H1 (cell line): ENCODE measurements around the gene DPP8. TPM values are rescaled to one million over a fixed set of nuclear protein-coding genes. Genes with fewer than 3 reads are reported as not detected.

Source experiments
- BRCA1 ChIP-seq: IDR thresholded peaks from 2 replicates; pipeline ENCODE4 v1.6.1; 2012; ENCODE audit warnings: low read depth, low read length, improper control_type of control experiment
- SP2 ChIP-seq: IDR thresholded peaks from 2 replicates; pipeline ENCODE4 v1.6.1; 2012; ENCODE audit warnings: mild to moderate bottlenecking, low read length, inconsistent platforms
- TEAD4 ChIP-seq: IDR thresholded peaks from 2 replicates; pipeline ENCODE4 v1.6.1; 2012; ENCODE audit warnings: low read depth, low read length, inconsistent platforms, mixed read lengths
- polyA plus RNA-seq, 7 experiments: library from polyadenylated mRNA; depleted of rRNA in 3 of 7; stranded (reverse) in 5 of 7; unstranded in 2 of 7; fragments of >200 nt in 5 of 7; fragments of 200-250 nt in 2 of 7; gene quantifications; 1 replicate in 5 of 7; 2 replicates in 1 of 7; 4 replicates in 1 of 7; pipeline versions ENCODE4 v1.2.1 to v1.2.3, GENCODE V29; 2011 to 2013; ENCODE audit warnings: missing spikeins in 2 of 7, mixed read lengths in 2 of 7
- total RNA-seq: library from RNA; stranded (reverse); fragmentation: NEBNext Ultra II Directional; extraction: Animal tissue kit (Norgen Biotek cat#: 25700); gene quantifications from 2 replicates; pipeline ENCODE4 v1.2.1, GENCODE V29; 2021
- TF ChIP-seq, protein P1 (sequence below): fragments of 300-600 bp; sonication (generic); IDR thresholded peaks from 2 replicates; pipeline ENCODE4 v1.7.1; 2012; ENCODE audit warnings: low read length, moderate library complexity, mild to moderate bottlenecking, inconsistent platforms; ENCODE audit not compliant: insufficient replicate concordance
- TF ChIP-seq, protein P2 (sequence below): IDR thresholded peaks from 2 replicates; pipeline ENCODE4 v1.6.1; 2012; ENCODE audit warnings: inconsistent platforms

DPP8 gene
- total and polyA plus RNA-seq, 2 of the 8 experiments (the other 6 are each of a cell fraction or from before 2014, with no cell fraction given): 9.9 to 26.0 TPM

- TF ChIP-seq, protein P1, sequence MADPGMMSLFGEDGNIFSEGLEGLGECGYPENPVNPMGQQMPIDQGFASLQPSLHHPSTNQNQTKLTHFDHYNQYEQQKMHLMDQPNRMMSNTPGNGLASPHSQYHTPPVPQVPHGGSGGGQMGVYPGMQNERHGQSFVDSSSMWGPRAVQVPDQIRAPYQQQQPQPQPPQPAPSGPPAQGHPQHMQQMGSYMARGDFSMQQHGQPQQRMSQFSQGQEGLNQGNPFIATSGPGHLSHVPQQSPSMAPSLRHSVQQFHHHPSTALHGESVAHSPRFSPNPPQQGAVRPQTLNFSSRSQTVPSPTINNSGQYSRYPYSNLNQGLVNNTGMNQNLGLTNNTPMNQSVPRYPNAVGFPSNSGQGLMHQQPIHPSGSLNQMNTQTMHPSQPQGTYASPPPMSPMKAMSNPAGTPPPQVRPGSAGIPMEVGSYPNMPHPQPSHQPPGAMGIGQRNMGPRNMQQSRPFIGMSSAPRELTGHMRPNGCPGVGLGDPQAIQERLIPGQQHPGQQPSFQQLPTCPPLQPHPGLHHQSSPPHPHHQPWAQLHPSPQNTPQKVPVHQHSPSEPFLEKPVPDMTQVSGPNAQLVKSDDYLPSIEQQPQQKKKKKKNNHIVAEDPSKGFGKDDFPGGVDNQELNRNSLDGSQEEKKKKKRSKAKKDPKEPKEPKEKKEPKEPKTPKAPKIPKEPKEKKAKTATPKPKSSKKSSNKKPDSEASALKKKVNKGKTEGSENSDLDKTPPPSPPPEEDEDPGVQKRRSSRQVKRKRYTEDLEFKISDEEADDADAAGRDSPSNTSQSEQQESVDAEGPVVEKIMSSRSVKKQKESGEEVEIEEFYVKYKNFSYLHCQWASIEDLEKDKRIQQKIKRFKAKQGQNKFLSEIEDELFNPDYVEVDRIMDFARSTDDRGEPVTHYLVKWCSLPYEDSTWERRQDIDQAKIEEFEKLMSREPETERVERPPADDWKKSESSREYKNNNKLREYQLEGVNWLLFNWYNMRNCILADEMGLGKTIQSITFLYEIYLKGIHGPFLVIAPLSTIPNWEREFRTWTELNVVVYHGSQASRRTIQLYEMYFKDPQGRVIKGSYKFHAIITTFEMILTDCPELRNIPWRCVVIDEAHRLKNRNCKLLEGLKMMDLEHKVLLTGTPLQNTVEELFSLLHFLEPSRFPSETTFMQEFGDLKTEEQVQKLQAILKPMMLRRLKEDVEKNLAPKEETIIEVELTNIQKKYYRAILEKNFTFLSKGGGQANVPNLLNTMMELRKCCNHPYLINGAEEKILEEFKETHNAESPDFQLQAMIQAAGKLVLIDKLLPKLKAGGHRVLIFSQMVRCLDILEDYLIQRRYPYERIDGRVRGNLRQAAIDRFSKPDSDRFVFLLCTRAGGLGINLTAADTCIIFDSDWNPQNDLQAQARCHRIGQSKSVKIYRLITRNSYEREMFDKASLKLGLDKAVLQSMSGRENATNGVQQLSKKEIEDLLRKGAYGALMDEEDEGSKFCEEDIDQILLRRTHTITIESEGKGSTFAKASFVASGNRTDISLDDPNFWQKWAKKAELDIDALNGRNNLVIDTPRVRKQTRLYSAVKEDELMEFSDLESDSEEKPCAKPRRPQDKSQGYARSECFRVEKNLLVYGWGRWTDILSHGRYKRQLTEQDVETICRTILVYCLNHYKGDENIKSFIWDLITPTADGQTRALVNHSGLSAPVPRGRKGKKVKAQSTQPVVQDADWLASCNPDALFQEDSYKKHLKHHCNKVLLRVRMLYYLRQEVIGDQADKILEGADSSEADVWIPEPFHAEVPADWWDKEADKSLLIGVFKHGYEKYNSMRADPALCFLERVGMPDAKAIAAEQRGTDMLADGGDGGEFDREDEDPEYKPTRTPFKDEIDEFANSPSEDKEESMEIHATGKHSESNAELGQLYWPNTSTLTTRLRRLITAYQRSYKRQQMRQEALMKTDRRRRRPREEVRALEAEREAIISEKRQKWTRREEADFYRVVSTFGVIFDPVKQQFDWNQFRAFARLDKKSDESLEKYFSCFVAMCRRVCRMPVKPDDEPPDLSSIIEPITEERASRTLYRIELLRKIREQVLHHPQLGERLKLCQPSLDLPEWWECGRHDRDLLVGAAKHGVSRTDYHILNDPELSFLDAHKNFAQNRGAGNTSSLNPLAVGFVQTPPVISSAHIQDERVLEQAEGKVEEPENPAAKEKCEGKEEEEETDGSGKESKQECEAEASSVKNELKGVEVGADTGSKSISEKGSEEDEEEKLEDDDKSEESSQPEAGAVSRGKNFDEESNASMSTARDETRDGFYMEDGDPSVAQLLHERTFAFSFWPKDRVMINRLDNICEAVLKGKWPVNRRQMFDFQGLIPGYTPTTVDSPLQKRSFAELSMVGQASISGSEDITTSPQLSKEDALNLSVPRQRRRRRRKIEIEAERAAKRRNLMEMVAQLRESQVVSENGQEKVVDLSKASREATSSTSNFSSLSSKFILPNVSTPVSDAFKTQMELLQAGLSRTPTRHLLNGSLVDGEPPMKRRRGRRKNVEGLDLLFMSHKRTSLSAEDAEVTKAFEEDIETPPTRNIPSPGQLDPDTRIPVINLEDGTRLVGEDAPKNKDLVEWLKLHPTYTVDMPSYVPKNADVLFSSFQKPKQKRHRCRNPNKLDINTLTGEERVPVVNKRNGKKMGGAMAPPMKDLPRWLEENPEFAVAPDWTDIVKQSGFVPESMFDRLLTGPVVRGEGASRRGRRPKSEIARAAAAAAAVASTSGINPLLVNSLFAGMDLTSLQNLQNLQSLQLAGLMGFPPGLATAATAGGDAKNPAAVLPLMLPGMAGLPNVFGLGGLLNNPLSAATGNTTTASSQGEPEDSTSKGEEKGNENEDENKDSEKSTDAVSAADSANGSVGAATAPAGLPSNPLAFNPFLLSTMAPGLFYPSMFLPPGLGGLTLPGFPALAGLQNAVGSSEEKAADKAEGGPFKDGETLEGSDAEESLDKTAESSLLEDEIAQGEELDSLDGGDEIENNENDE: no peak
- TF ChIP-seq, protein P2, sequence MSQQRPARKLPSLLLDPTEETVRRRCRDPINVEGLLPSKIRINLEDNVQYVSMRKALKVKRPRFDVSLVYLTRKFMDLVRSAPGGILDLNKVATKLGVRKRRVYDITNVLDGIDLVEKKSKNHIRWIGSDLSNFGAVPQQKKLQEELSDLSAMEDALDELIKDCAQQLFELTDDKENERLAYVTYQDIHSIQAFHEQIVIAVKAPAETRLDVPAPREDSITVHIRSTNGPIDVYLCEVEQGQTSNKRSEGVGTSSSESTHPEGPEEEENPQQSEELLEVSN: no peak
- no peak for TF ChIP-seq BRCA1
- no peak for TF ChIP-seq SP2
- no peak for TF ChIP-seq TEAD4
Measured at GRCh38 chr15:65405791-65406423, 111.6 kb downstream of the DPP8 start (continued).
